ENCODE results near the gene ANKUB1. TPM values are rescaled to one million over a fixed set of nuclear protein-coding genes. Genes with fewer than 3 reads are reported as not detected.

The ANKUB1 gene
- total RNA-seq, 1 experiment from 2014 or later: not detected

- no peak for TF ChIP-seq PRRX2 (CRISPR knock-in tag; IDR thresholded peaks at IDR 0.05)
Measured at GRCh38 chr3:149764302-149764701, 28.1 kb downstream of the ANKUB1 start (continued).

DNA sequence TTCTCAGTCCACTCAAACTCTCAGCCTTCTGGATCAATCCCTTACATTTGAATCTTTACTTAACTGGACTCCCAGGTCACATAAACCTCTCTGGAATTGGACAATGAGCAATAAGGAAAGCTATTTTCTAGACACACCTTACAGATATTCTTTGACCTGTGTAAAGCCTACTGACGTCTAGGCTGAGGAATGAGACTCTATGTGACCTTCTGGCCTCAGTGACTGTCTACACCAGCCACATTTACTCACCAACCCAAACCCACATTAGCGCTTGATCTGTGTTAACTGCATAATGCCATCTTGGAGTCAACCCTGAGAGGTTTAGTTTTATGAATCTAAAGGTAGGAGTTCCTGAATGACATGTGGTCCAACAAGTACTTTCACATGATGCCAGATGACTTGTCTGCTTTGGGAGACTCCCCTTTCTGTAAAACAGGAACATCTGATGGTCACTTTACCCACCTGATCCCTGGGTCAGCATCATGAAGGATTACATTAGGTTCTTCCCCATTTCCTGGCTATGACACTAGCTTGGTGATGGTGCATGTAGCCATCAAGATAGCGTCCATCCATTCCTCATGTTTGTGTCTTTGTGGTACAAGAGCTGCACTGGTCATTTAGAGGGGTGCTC, 28.7 kb downstream of the ANKUB1 start:
- no peak for ATAC-seq
- POLR2A ChIA-PET: interaction anchor here (0.6 kb wide), 1 partner anchor 213 kb away, joined by 4 read pairs; no protein-coding TSS in a partner anchor
- Mint-ChIP-seq H3K27me3 (ENCODE audit: low read depth) (no peaks in the 10 kb centered on the region; the same call in none of the 2 replicates), H3K9me3 (no peaks in the 10 kb centered on the region), H3K27ac (no peak overlapping the region), H3K4me3 (no peak overlapping the region), H3K36me3 (no peaks in the 10 kb centered on the region), H3K4me1 (no peaks in the 10 kb centered on the region)
- CTCF ChIA-PET: interaction anchor here (1.0 to 4.0 kb wide), 2 partner anchors 8 to 45 kb away, joined by 10 to 24 read pairs; no protein-coding TSS in a partner anchor
- no peak for DNase-seq (ENCODE audit: low spot score)
- TF ChIP-seq IRF2 (CRISPR knock-in tag; IDR thresholded peaks at IDR 0.05; ENCODE audit: borderline replicate concordance, low read depth) (no peak), RORB (CRISPR knock-in tag; IDR thresholded peaks at IDR 0.05) (no peak), USF1 (CRISPR knock-in tag; IDR thresholded peaks at IDR 0.05) (no peak), TEAD4 (CRISPR knock-in tag; IDR thresholded peaks at IDR 0.05) (no peak), NFE2L1 (CRISPR knock-in tag; IDR thresholded peaks at IDR 0.05) (no peak), OVOL2 (CRISPR knock-in tag; IDR thresholded peaks at IDR 0.05; ENCODE audit: borderline replicate concordance) (no peak), ETV6 (CRISPR knock-in tag; IDR thresholded peaks at IDR 0.05) (no peak), HMGA2 (CRISPR knock-in tag; IDR thresholded peaks at IDR 0.05) (no peak)
- TF ChIP-seq, protein P1, sequence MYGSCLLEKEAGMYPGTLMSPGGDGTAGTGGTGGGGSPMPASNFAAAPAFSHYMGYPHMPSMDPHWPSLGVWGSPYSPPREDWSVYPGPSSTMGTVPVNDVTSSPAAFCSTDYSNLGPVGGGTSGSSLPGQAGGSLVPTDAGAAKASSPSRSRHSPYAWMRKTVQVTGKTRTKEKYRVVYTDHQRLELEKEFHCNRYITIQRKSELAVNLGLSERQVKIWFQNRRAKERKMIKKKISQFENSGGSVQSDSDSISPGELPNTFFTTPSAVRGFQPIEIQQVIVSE (CRISPR knock-in tag; IDR thresholded peaks at IDR 0.05; ENCODE audit: borderline replicate concordance): no peak
- TF ChIP-seq, protein P2, sequence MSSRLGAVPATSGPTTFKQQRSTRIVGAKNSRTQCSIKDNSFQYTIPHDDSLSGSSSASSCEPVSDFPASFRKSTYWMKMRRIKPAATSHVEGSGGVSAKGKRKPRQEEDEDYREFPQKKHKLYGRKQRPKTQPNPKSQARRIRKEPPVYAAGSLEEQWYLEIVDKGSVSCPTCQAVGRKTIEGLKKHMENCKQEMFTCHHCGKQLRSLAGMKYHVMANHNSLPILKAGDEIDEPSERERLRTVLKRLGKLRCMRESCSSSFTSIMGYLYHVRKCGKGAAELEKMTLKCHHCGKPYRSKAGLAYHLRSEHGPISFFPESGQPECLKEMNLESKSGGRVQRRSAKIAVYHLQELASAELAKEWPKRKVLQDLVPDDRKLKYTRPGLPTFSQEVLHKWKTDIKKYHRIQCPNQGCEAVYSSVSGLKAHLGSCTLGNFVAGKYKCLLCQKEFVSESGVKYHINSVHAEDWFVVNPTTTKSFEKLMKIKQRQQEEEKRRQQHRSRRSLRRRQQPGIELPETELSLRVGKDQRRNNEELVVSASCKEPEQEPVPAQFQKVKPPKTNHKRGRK (CRISPR knock-in tag; IDR thresholded peaks at IDR 0.05; ENCODE audit: borderline replicate concordance): no peak

GRCh38 chr3:149753717-149754116, 38.6 kb downstream of the ANKUB1 start:
- CTCF ChIA-PET: interaction anchor here (1.7 to 1.9 kb wide), 2 partner anchors 12 to 17 kb away, joined by 6 to 8 read pairs; no protein-coding TSS in a partner anchor
- no peak overlapping the region for H3K4me3 Mint-ChIP-seq
- DNase-seq (ENCODE audit: low spot score): no peak
- H3K4me1 Mint-ChIP-seq: 0 out of 2 replicates have a peak, but pooled peaks cover 4% of the 10 kb centered on the region
- TF ChIP-seq ERG (CRISPR knock-in tag; IDR thresholded peaks at IDR 0.05) (no peak), NR1H2 (CRISPR knock-in tag; IDR thresholded peaks at IDR 0.05) (no peak), ZNF416 (CRISPR knock-in tag; IDR thresholded peaks at IDR 0.05) (no peak), JUN (CRISPR knock-in tag; IDR thresholded peaks at IDR 0.05) (no peak), NFATC4 (CRISPR knock-in tag; IDR thresholded peaks at IDR 0.05) (no peak)
- TF ChIP-seq, protein P3, sequence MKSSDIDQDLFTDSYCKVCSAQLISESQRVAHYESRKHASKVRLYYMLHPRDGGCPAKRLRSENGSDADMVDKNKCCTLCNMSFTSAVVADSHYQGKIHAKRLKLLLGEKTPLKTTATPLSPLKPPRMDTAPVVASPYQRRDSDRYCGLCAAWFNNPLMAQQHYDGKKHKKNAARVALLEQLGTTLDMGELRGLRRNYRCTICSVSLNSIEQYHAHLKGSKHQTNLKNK (CRISPR knock-in tag; IDR thresholded peaks at IDR 0.05): no peak
- POLR2A ChIA-PET: no interaction called here
- ATAC-seq: no peak
- H3K9me3 Mint-ChIP-seq: no peaks in the 10 kb centered on the region
- H3K27me3 Mint-ChIP-seq (ENCODE audit: low read depth): peaks cover 3% of the 10 kb centered on the region; the same call in 1 of the 2 replicates
- peaks cover 15% of the 10 kb centered on the region for H3K36me3 Mint-ChIP-seq
- H3K27ac Mint-ChIP-seq: no peak overlapping the region

All from WTC11 (cell line).